ENCODE measurements around the gene AMBN. TPM values are rescaled to one million over a fixed set of nuclear protein-coding genes. Genes with fewer than 3 reads are reported as not detected.

The AMBN gene, protein sequence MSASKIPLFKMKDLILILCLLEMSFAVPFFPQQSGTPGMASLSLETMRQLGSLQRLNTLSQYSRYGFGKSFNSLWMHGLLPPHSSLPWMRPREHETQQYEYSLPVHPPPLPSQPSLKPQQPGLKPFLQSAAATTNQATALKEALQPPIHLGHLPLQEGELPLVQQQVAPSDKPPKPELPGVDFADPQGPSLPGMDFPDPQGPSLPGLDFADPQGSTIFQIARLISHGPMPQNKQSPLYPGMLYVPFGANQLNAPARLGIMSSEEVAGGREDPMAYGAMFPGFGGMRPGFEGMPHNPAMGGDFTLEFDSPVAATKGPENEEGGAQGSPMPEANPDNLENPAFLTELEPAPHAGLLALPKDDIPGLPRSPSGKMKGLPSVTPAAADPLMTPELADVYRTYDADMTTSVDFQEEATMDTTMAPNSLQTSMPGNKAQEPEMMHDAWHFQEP
- total RNA-seq (not detected), polyA plus RNA-seq (not detected), total RNA-seq (0 reads per million in 6 experiments)

DNA sequence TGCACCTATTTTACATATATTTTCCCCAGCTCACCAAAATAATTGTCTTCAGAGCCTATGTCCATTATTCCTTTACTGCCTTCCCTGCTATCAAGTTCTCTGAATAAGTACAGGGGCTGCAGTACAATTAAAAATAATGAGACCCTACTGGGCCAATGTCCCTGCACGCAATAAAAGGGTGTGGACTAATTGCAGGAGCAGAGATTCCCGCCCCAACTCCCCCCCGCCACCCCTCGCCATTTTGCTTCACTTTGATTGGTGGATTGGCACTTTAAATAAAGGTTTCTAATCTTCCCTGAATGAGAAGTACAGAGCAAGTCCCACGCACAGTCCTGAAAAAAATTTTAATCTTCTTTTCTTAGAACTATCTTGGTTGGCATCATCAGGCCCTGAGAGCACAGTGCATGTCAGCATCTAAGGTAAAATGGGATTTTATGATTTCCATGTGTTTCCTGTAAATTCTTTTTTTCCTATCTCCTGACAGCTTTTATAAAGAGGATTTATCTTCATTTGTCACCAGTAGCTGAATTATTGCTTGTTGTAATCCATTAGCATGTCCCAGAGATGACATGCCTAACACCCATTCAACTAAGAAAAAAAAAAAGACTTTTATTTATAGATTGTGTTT is at the start of gene AMBN:
TSS of gene AMBN (plus strand) at position 302 of the 628 bp plus-strand sequence. CDS start at position 405, 103 bp downstream.
- POLR2A ChIA-PET = no interaction called here
- H3K4me1 Mint-ChIP-seq = peaks cover 0 to 2% (median 0%) of the 10 kb centered on the region in 4 donors
- peaks cover 0 to 3% (median 2%) of the 10 kb centered on the region in 5 donors for H3K27me3 Mint-ChIP-seq
- H3K27ac Mint-ChIP-seq = no peak within 1 kb of the TSS
- H3K4me3 Mint-ChIP-seq = no peak within 1 kb of the TSS
- no peaks in the 10 kb centered on the region for H3K36me3 Mint-ChIP-seq
- no peak for ATAC-seq
- DNase-seq = no peak
- no peaks in the 10 kb centered on the region for H3K9me3 Mint-ChIP-seq

DNA sequence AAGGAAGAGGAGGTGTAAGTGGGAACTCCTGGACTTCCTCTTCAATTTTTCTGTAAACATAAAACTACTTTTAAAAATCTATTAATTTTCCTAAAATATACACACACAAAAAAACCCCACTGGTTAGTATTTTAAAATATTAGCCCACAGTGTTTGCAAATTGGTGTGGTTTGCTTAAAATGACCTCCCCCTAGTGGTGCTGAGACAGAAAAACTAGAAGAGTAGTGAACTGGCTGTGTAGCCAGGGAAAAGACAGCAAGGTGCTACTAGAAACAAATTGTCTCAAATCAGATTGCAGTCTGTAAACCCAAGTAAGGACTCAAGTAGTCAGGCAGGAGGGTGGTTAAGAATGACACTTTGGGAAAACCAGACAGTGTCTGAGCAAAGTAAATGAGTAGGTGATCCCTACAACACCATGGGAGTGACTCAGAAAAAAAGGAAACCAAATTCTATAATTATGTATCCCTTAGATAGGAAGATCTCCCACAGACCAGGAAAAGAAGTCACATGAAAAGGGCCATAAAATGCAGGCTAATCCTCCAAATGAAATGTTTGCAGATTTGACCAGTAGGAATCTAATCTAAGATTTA is 47.7 kb upstream of the AMBN start:
- H3K27me3 Mint-ChIP-seq = peaks cover 4 to 22% (median 11%) of the 10 kb centered on the region in 5 donors
- POLR2A ChIA-PET = no interaction called here
- no peak overlapping the region for H3K4me3 Mint-ChIP-seq
- H3K27ac Mint-ChIP-seq = no peak overlapping the region
- ATAC-seq = no peak
- no peaks in the 10 kb centered on the region for H3K4me1 Mint-ChIP-seq
- no peaks in the 10 kb centered on the region for H3K36me3 Mint-ChIP-seq
- H3K9me3 Mint-ChIP-seq = peaks cover 0 to 2% (median 0%) of the 10 kb centered on the region in 9 donors
- DNase-seq = no peak

DNA sequence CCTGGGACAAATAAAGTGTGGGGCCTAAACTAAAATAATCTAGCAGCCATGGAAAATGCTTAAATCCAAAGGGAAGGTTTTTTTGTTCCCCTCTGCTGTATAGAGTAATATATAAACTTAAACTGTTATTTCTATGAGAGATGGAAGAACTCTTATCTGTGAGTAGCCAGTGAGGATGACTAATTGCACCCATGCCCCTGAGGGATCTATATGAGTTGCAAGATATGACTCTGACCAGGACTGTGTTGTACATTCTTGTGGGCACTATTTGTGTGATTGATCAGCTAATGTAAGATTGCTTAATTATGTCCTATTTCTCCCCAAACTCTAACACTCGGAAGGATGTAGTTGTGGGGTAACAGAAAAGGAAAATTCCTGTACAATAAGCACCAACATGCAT is 35.2 kb upstream of the AMBN start:
- H3K9me3 Mint-ChIP-seq = peaks cover 0 to 8% (median 0%) of the 10 kb centered on the region in 9 donors
- POLR2A ChIA-PET = no interaction called here

DNA sequence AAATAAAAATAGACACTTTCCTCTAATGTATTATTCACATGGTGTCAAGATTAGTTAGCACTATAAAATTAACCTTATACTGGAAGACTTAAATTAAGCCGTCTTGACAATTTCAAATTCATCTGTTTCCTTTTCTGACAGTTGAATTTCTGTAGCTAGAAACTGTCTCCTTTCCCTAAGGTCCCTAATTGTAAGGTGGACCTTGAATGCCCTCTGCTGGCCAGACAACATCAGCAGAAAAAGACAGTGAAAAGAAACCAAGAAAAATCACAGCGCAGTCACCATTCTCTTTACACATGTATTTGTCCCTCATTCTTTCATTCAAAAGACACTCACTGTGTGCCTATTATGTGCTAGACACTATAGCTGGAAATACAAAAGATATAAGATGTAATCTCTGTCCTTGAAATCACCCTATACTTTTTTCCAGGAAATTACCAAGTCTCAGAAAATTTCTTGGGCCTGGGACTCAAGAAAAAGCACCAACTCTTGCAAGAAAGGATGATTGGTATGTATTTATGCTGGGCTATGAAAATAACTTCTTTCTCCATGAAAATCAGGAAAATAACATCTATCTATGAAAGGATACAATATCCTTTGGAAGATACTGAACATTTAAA is 32.7 kb upstream of the AMBN start:
- Mint-ChIP-seq H3K9me3 (no peaks in the 10 kb centered on the region), H3K36me3 (no peaks in the 10 kb centered on the region), H3K4me3 (peak overlapping the region in 3 of 10 donors; percentile 2 to 19 (median 19)), H3K27me3 (no peaks in the 10 kb centered on the region), H3K27ac (no peak overlapping the region), H3K4me1 (peaks cover 2 to 16% (median 8%) of the 10 kb centered on the region in 4 donors)
- ATAC-seq = peak in 1 of 2 donors; percentile 54
- DNase-seq = peak; percentile 2 to 66 (median 19)
- POLR2A ChIA-PET = no interaction called here

More for the DNA sequence above, 35.2 kb upstream of the AMBN start:
- H3K27ac Mint-ChIP-seq = no peak overlapping the region
- H3K4me1 Mint-ChIP-seq = peaks cover 2 to 16% (median 8%) of the 10 kb centered on the region in 4 donors
- peaks cover 0 to 13% (median 3%) of the 10 kb centered on the region in 5 donors for H3K27me3 Mint-ChIP-seq
- no peak for DNase-seq
- H3K4me3 Mint-ChIP-seq = no peak overlapping the region
- no peaks in the 10 kb centered on the region for H3K36me3 Mint-ChIP-seq
- no peak for ATAC-seq

GRCh38 chr4:70559924-70560323 is 32.1 kb upstream of the AMBN start:
- DNase-seq = no peak
- H3K4me3 Mint-ChIP-seq = no peak overlapping the region
- no peak overlapping the region for H3K27ac Mint-ChIP-seq

GRCh38 chr4:70564033-70564432 is 28.0 kb upstream of the AMBN start:
- no peak overlapping the region for H3K27ac Mint-ChIP-seq
- DNase-seq (no peak), ATAC-seq (no peak)
- H3K4me1 Mint-ChIP-seq = peaks cover 0 to 6% (median 6%) of the 10 kb centered on the region in 4 donors
- H3K4me3 Mint-ChIP-seq = no peak overlapping the region
- peaks cover 0 to 2% (median 0%) of the 10 kb centered on the region in 9 donors for H3K9me3 Mint-ChIP-seq
- H3K27me3 Mint-ChIP-seq = peaks cover 0 to 2% (median 0%) of the 10 kb centered on the region in 5 donors
- H3K36me3 Mint-ChIP-seq = peaks cover 0 to 2% (median 0%) of the 10 kb centered on the region in 3 donors
- POLR2A ChIA-PET = no interaction called here

More at GRCh38 chr4:70559924-70560323, 32.1 kb upstream of the AMBN start:
- H3K4me1 Mint-ChIP-seq = peaks cover 2 to 16% (median 8%) of the 10 kb centered on the region in 4 donors
- no peaks in the 10 kb centered on the region for H3K36me3 Mint-ChIP-seq
- POLR2A ChIA-PET = no interaction called here
- ATAC-seq = no peak
- H3K9me3 Mint-ChIP-seq = no peaks in the 10 kb centered on the region
- H3K27me3 Mint-ChIP-seq = no peaks in the 10 kb centered on the region

DNA sequence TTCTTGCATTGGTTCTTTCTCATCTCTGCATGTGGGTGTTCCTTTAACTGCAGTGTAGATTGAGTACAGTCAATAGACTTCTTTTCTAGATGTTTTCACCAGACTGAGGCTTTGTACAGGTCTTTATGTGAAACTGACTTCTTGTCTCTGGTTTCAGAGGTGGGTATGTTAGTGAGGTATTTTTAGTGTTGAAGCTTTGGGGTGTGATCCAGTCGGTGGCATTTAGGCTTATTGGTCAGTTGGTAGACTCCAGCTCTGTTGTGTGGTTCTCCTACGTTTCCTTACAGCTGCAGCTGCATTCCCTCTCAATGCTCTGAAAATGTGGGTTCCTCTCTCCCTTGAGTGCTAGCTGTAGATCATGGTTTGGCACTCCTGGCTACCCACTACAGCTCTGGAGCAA is 21.3 kb upstream of the AMBN start:
- H3K9me3 Mint-ChIP-seq = peaks cover 0 to 5% (median 0%) of the 10 kb centered on the region in 9 donors
- H3K27ac Mint-ChIP-seq = no peak overlapping the region
- DNase-seq (no peak), ATAC-seq (no peak)
- H3K36me3 Mint-ChIP-seq = peaks cover 0 to 6% (median 0%) of the 10 kb centered on the region in 3 donors
- no peak overlapping the region for H3K4me3 Mint-ChIP-seq
- H3K4me1 Mint-ChIP-seq = no peaks in the 10 kb centered on the region
- POLR2A ChIA-PET = no interaction called here
- peaks cover 0 to 21% (median 6%) of the 10 kb centered on the region in 5 donors for H3K27me3 Mint-ChIP-seq

- Mint-ChIP-seq H3K4me1 (no peaks in the 10 kb centered on the region), H3K27me3 (peaks cover 0 to 21% (median 5%) of the 10 kb centered on the region in 5 donors), H3K4me3 (no peak overlapping the region), H3K27ac (no peak overlapping the region), H3K9me3 (peaks cover 0 to 3% (median 0%) of the 10 kb centered on the region in 9 donors), H3K36me3 (peaks cover 0 to 11% (median 2%) of the 10 kb centered on the region in 3 donors)
- POLR2A ChIA-PET = no interaction called here
- ATAC-seq (no peak), DNase-seq (no peak)
Measured at GRCh38 chr4:70571772-70572171, 20.3 kb upstream of the AMBN start.

DNA sequence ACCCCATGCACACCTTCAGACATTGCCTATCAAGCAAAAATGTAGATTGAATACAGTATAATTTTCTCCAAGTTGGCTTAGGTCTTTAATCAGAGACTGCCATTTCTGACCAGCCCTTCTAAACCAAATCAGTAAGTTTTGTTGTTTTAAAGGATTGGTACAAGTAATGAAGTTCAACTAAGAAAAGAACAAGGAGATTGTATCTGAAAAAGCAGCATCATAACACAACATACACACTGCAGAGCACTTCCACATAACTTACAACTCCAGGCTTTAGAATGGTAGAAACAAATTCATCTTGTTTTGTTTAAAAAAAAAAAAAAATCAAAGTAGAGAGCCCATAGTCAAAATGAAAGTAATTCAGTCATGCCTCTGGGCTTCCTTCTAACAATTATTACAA is 16.1 kb upstream of the AMBN start:
- ATAC-seq (no peak), DNase-seq (no peak)
- Mint-ChIP-seq H3K4me1 (no peaks in the 10 kb centered on the region), H3K4me3 (no peak overlapping the region), H3K27ac (no peak overlapping the region), H3K9me3 (peaks cover 0 to 3% (median 0%) of the 10 kb centered on the region in 9 donors), H3K36me3 (peaks cover 0 to 7% (median 2%) of the 10 kb centered on the region in 3 donors), H3K27me3 (peaks cover 2 to 7% (median 4%) of the 10 kb centered on the region in 5 donors)
- POLR2A ChIA-PET = no interaction called here

- ATAC-seq = no peak
- POLR2A ChIA-PET = no interaction called here
- no peak overlapping the region for H3K4me3 Mint-ChIP-seq
- no peak for DNase-seq
- H3K4me1 Mint-ChIP-seq = no peaks in the 10 kb centered on the region
- peaks cover 0 to 3% (median 0%) of the 10 kb centered on the region in 9 donors for H3K9me3 Mint-ChIP-seq
- H3K27ac Mint-ChIP-seq = no peak overlapping the region
- peaks cover 0 to 7% (median 2%) of the 10 kb centered on the region in 3 donors for H3K36me3 Mint-ChIP-seq
- H3K27me3 Mint-ChIP-seq = peaks cover 0 to 5% (median 2%) of the 10 kb centered on the region in 5 donors
Measured at GRCh38 chr4:70577220-70577927, 14.7 kb upstream of the AMBN start.

DNA sequence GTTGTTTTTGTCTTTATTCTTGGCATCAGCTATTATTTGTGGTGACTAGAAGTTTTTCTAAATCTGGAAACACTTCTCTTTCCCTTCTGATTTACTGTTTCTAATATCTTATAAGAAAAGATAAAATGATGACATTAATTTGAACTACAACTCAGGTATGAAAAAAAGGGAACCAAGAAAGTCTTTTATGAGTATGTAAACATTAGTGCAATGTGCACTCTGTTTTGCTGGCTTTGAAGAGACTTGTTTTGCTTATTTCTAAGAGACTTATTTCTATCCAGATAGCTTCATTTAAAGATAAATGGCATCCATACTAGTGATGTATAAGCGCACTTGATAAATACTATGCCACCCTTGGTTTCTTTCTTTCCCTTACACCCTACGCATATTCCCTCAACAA is 10.1 kb upstream of the AMBN start:
- POLR2A ChIA-PET = no interaction called here

More for the DNA sequence above, 10.1 kb upstream of the AMBN start:
- no peaks in the 10 kb centered on the region for H3K36me3 Mint-ChIP-seq
- H3K9me3 Mint-ChIP-seq = no peaks in the 10 kb centered on the region
- peaks cover 0 to 5% (median 2%) of the 10 kb centered on the region in 5 donors for H3K27me3 Mint-ChIP-seq
- no peak overlapping the region for H3K27ac Mint-ChIP-seq
- no peak overlapping the region for H3K4me3 Mint-ChIP-seq
- H3K4me1 Mint-ChIP-seq = no peaks in the 10 kb centered on the region
- ATAC-seq = no peak
- no peak for DNase-seq

Measured in naive thymus-derived CD8-positive, alpha-beta T cell (primary cell).